Measurements from ENCODE around the gene TPSD1.

Gene TPSD1

DNA sequence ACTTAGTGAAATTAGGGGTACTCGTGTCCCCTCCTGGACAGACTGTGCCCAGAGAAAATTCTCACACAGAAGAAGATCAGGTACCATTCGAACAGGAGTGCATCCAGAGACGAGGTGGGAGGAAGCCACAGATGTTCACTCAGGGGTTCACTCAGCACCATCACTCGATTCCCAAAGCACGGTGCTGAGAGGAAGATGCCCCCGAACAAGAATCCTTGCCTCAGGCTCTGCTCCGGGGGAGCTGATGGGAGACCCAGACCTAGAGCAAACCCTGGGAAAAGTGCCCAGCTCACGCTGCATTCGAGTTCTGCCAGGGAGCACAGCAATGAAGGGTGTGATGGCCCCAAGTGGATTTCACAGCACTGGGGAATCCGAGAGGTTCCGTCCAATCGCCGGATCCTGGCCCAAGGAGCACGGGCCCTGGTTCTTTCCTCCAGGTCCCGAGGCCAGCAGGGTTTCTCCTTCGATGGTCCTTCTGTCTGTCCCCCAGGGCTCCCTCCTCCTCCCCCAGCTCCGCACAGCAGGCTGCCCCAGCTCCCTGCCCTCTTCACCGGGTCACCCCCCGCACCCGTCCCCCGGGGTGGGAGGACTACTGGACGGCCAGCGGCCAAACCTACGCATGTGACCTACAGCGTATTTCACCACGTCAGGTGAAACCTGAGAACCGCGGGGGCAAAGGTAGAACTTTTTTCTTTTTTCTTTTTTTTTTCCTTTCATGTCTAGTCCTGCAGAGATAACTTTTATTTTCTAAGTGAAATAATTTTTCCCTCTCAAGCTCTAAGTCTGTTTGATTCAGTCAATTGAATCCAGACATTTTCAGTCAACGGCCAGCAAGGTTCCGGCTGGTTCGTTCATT is 43.4 kb downstream of the TPSD1 start:
- DNase-seq (ENCODE audit: low spot score) = no peak

DNA sequence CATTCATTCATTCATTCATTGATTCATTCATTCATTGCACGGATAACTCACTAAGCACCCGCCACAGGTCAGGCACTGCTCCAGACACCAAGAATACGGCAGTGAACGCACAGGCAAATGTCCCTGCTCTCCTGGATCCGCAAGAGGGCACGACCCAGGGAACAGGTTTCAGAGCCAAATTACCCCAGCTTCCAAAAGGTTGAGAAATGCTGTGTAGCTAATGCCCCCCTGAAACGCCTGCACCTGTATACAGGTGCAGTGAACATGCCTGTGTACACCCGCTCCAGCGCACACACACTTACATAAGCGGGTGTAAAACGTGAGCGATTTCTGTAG is 44.0 kb downstream of the TPSD1 start:
- no peak for DNase-seq (ENCODE audit: low spot score)

DNA sequence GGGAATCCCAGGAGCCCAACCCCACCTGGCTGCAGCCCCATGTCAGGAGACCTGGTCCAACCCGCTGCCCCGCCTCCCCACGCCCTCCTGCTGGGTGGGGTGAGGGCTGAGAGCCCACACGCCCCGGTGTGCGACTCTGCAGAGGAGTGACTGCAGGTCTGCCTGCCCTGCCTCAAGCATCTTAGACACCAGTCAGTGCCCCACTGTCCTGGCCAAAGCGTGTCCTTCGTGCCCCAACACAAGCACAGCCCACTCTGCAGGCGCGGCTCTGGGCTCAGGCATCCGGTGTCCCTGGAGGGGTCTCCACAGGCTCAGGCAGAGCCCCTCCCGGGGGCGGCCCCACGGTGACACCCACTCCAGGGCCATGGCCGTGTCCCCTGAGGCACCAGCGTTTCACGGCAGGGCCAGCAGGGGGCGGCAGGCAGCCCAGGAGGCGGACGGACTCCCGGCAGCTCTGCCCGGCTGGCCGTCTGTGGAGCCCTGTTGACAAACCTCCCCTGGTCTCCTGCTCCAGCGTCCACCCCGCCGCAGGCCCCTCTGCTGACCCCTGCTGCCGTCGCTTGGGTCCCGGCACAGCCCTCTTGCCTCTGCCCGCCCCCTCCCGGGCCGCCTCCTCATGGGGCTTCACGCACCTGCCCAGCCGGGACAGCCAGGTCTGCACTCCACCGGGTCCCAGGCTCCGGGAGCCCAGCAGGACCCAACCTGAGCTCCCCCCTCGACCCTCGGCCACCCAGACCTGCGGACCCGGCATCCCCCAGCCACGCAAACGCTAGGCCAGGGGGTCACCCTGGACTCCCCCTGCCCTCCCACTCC is 45.0 kb downstream of the TPSD1 start:
- peak; percentile 86 for DNase-seq (ENCODE audit: low spot score)

GRCh38 chr16:1301562-1301961 is 45.7 kb downstream of the TPSD1 start:
- DNase-seq (ENCODE audit: low spot score) = no peak

- no peak for DNase-seq (ENCODE audit: low spot score)
Observed at GRCh38 chr16:1305823-1306222, 50.0 kb downstream of the TPSD1 start.

- no peak for DNase-seq (ENCODE audit: low spot score)
Observed at GRCh38 chr16:1306334-1306733, 50.5 kb downstream of the TPSD1 start.

GRCh38 chr16:1308036-1308976 is 52.4 kb downstream of the TPSD1 start:
- DNase-seq (ENCODE audit: low spot score) = no peak

Measured in germinal center (tissue), 1 donor.